Subcutaneous adipose tissue (tissue), 4 donors: ENCODE data around the gene KCNAB2. TPM values are rescaled to one million over a fixed set of nuclear protein-coding genes. Genes with fewer than 3 reads are reported as not detected.

ENCODE experiments used
- CTCF ChIP-seq: fragments of 450-650 bp; IDR thresholded peaks from one replicate; pipeline ENCODE4 v1.5.1; 2016; ENCODE audit warnings: low read depth, mild to moderate bottlenecking, control low read depth, antibody characterized with exemption, moderate library complexity
- total RNA-seq, 4 donors: library from RNA; depleted of rRNA; stranded (reverse); fragments of >200 nt; gene quantifications; one replicate each; pipeline ENCODE4 v1.1.0, GENCODE V29; 2016

KCNAB2 gene
- total RNA-seq, 4 donors from 2014 or later, result 10.2 to 48.6 (median 18.2) TPM

DNA sequence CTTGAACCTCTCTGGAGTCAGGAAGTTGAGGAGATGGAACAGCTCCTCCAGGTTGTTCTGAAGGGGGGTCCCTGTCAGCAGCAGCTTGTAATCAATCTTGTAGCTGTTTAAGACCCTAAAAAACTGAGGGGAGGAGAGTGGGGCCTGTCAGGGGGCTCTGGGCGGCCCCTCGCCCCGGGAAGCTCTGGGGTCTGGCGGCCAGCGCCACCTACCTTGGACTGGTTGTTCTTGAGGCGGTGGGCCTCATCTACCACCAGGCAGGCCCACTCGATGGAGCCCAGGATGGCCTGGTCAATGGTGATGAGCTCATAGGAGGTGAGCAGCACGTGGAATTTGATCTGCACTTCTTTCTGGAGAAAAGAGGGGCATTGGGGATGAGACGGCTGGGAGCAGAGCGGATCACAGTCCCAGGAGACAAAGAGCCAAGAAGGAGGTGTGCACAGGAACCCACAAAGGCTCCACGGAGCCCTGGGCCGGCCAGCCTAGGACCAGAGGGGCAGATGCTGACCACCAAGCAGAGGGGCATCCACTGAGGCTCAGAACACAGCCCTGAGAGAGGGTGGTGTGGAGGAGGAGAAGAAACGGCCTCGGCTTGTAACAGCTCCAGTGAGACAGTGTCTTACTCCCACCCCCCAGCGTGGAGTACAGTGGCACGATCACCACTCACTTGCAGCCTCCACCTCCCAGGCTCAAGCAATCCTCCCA lies 91.0 kb downstream of the KCNAB2 start:
- no peak for TF ChIP-seq CTCF

- no peak for TF ChIP-seq CTCF
Measured at GRCh38 chr1:6137758-6138157, 92.1 kb downstream of the KCNAB2 start.

- no peak for TF ChIP-seq CTCF
Measured at GRCh38 chr1:6140413-6140812, 94.7 kb downstream of the KCNAB2 start.

DNA sequence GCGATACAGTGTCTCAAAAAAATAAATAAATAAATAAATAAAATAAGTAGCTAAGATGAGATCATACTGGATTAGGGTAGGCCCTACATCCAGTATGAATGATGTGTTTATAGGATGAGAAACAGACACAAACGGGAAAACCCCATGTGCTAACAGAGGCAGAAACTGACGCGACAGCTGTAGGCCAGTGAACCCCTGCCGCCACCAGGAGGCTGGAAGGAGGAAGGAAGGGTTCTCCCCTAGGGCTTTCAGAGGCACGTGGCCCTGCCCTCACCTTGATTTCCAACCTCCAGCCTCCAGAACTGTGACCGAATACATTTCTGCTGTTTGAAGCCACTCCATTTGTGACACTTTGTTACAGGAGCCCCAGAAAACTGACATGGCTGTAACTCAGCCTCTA lies 95.9 kb downstream of the KCNAB2 start:
- TF ChIP-seq CTCF, result no peak

- no peak for TF ChIP-seq CTCF
Measured at GRCh38 chr1:6142036-6142621, 96.4 kb downstream of the KCNAB2 start.

- TF ChIP-seq CTCF, result no peak
Measured at GRCh38 chr1:6142734-6143133, 97.0 kb downstream of the KCNAB2 start.

- no peak for TF ChIP-seq CTCF
Measured at GRCh38 chr1:6143395-6143794, 97.7 kb downstream of the KCNAB2 start.
